H1 (cell line): ENCODE data around the gene PCDHA13. TPM values are rescaled to one million over a fixed set of nuclear protein-coding genes. Genes with fewer than 3 reads are reported as not detected.

Source experiments
- CTCF ChIA-PET: fragments of 300-600 bp; sonication (Branson Sonifier 250); formaldehyde crosslinking; loops from one replicate; lab custom pipeline; 2021; ENCODE audit not compliant: partially characterized antibody; lab: Charles Lee
- POLR2A ChIA-PET: fragments of 300-600 bp; sonication (Branson Sonifier 250); formaldehyde crosslinking; loops from one replicate; lab custom pipeline; 2021; ENCODE audit warnings: inconsistent platforms; ENCODE audit not compliant: partially characterized antibody; lab: Charles Lee
- DNase-seq, 2 experiments: peaks; one replicate each; pipeline versions ENCODE4 v3.0.0 to v3.0.0-alpha.2; 2010 to 2022; ENCODE audit warnings: low spot score in 2 of 2, low read depth in 1 of 2, mixed read lengths in 1 of 2
- FAIRE-seq: peaks from 2 replicates; lab custom pipeline; 2011; peaks lifted over from hg19 to GRCh38; lab: Jason Lieb, UNC
- H2AFZ ChIP-seq: 2 replicates; pipeline ENCODE4 v1.8.1; 2012; ENCODE audit warnings: low read length, inconsistent platforms
- H2AK5ac ChIP-seq: 2 replicates; pipeline ENCODE4 v1.6.1; 2013; ENCODE audit warnings: low read depth, low read length
- H2BK120ac ChIP-seq: replicated peaks from 2 replicates; pipeline ENCODE3; 2013; ENCODE audit warnings: low read depth, low read length, inconsistent platforms
- H2BK12ac ChIP-seq: 2 replicates; pipeline ENCODE4 v1.6.1; 2013; ENCODE audit warnings: low read depth, low read length
- H2BK15ac ChIP-seq: 2 replicates; pipeline ENCODE4 v1.6.1; 2013; ENCODE audit warnings: low read length
- H2BK20ac ChIP-seq: 2 replicates; pipeline ENCODE4 v1.6.1; 2013; ENCODE audit warnings: low read length
- H2BK5ac ChIP-seq: 2 replicates; pipeline ENCODE4 v1.6.1; 2013; ENCODE audit warnings: low read depth, low read length
- H3K14ac ChIP-seq: 2 replicates; pipeline ENCODE4 v1.6.1; 2013; ENCODE audit warnings: inconsistent platforms; ENCODE audit not compliant: insufficient read length
- H3K18ac ChIP-seq: 2 replicates; pipeline ENCODE4 v1.6.1; 2013; ENCODE audit warnings: low read length; ENCODE audit errors: extremely low read depth
- H3K23ac ChIP-seq: 2 replicates; pipeline ENCODE4 v1.6.1; 2013; ENCODE audit warnings: inconsistent platforms; ENCODE audit not compliant: insufficient read length
- H3K23me2 ChIP-seq: 2 replicates; pipeline ENCODE4 v1.6.1; 2013; ENCODE audit warnings: low read depth, low read length
- H3K27ac ChIP-seq: 2 replicates; pipeline ENCODE4 v1.6.1; 2011; ENCODE audit warnings: low read depth, low read length, inconsistent platforms
- H3K27me3 ChIP-seq, 4 experiments: replicated peaks in 1 of 4; 1 replicate in 1 of 4; 2 replicates in 3 of 4; pipeline versions ENCODE4 v1.6.1 to v1.8.1; 2011 to 2013; ENCODE audit warnings: low read length in 3 of 4, mild to moderate bottlenecking in 3 of 4, inconsistent platforms in 2 of 4, mixed read lengths in 2 of 4, moderate library complexity in 1 of 4; ENCODE audit not compliant: control insufficient read depth in 3 of 4, insufficient read depth in 3 of 4; ENCODE audit errors: extremely low read depth in 1 of 4
- H3K36me3 ChIP-seq, 4 experiments: 2 replicates each; pipeline versions ENCODE4 v1.6.1 to v1.8.1; 2011 to 2013; ENCODE audit warnings: mild to moderate bottlenecking in 4 of 4, low read length in 3 of 4, moderate library complexity in 2 of 4, control low read depth in 1 of 4, inconsistent platforms in 1 of 4; ENCODE audit not compliant: insufficient read depth in 4 of 4, control insufficient read depth in 2 of 4
- H3K4ac ChIP-seq: replicated peaks from 2 replicates; pipeline ENCODE3; 2013; ENCODE audit warnings: low read length, low read depth, mixed read lengths, inconsistent platforms; ENCODE audit not compliant: insufficient read length
- H3K4me1 ChIP-seq, 4 experiments: replicated peaks in 1 of 4; 1 replicate in 1 of 4; 2 replicates in 3 of 4; pipeline versions ENCODE4 v1.6.1 to v1.8.1; 2011 to 2013; ENCODE audit warnings: low read length in 3 of 4, inconsistent platforms in 2 of 4, mixed read lengths in 1 of 4; ENCODE audit not compliant: insufficient read depth in 4 of 4, control insufficient read depth in 3 of 4
- H3K4me2 ChIP-seq, 2 experiments: 2 replicates each; pipeline versions ENCODE4 v1.6.1 to v1.8.1; 2011 to 2013; ENCODE audit warnings: low read depth in 2 of 2, low read length in 2 of 2, control low read depth in 1 of 2, inconsistent platforms in 1 of 2, mild to moderate bottlenecking in 1 of 2; ENCODE audit not compliant: insufficient read depth in 1 of 2
- H3K4me3 ChIP-seq, 4 experiments: fragments of 200-600, 300-600 bp in 1 of 4; sonication (generic), shearing (Covaris generic), sonication (Bioruptor Twin) in 1 of 4; 2 replicates each; pipeline versions ENCODE4 v1.5.1 to v1.8.1; 2011 to 2016; ENCODE audit warnings: low read length in 4 of 4, low read depth in 3 of 4, control low read depth in 2 of 4, inconsistent platforms in 2 of 4, mild to moderate bottlenecking in 2 of 4, mixed read lengths in 1 of 4, moderate library complexity in 1 of 4; ENCODE audit not compliant: insufficient read depth in 2 of 4; ENCODE audit errors: extremely low read depth in 1 of 4
- H3K56ac ChIP-seq: replicated peaks from 2 replicates; pipeline ENCODE3; 2013; ENCODE audit warnings: low read depth, mild to moderate bottlenecking, mixed read lengths, low read length, inconsistent platforms; ENCODE audit not compliant: insufficient read length
- H3K79me1 ChIP-seq: 2 replicates; pipeline ENCODE4 v1.6.1; 2013; ENCODE audit warnings: low read depth, low read length, control low read depth
- H3K79me2 ChIP-seq, 2 experiments: 2 replicates each; pipeline versions ENCODE4 v1.6.1 to v1.8.1; 2012 to 2013; ENCODE audit warnings: low read length in 2 of 2, mild to moderate bottlenecking in 2 of 2, inconsistent platforms in 1 of 2; ENCODE audit not compliant: insufficient read depth in 2 of 2, control insufficient read depth in 1 of 2
- H3K9ac ChIP-seq, 4 experiments: replicated peaks in 1 of 4; 1 replicate in 1 of 4; 2 replicates in 3 of 4; pipeline versions ENCODE4 v1.6.1 to v1.8.1; 2011 to 2013; ENCODE audit warnings: low read depth in 3 of 4, low read length in 3 of 4, control low read depth in 2 of 4, mild to moderate bottlenecking in 2 of 4, moderate library complexity in 2 of 4, inconsistent platforms in 1 of 4; ENCODE audit errors: extremely low read depth in 1 of 4
- H3K9me3 ChIP-seq, 2 experiments: 2 replicates each; pipeline versions ENCODE4 v1.6.1 to v1.8.1; 2012 to 2013; ENCODE audit warnings: mild to moderate bottlenecking in 2 of 2, moderate library complexity in 2 of 2, control low read depth in 1 of 2, inconsistent platforms in 1 of 2, low read depth in 1 of 2, low read length in 1 of 2, mixed read lengths in 1 of 2; ENCODE audit not compliant: insufficient read depth in 2 of 2
- H4K20me1 ChIP-seq, 2 experiments: replicated peaks in 1 of 2; 2 replicates each; pipeline versions ENCODE3 to v1.8.1; 2011 to 2013; ENCODE audit warnings: inconsistent platforms in 2 of 2, low read length in 2 of 2, mild to moderate bottlenecking in 1 of 2; ENCODE audit not compliant: insufficient read depth in 2 of 2, control insufficient read depth in 1 of 2
- H4K5ac ChIP-seq: 2 replicates; pipeline ENCODE4 v1.6.1; 2013; ENCODE audit warnings: low read length, low read depth, mixed read lengths, inconsistent platforms; ENCODE audit not compliant: insufficient read length
- H4K8ac ChIP-seq: 2 replicates; pipeline ENCODE4 v1.8.0; 2013; ENCODE audit warnings: mild to moderate bottlenecking, moderate library complexity, low read length, inconsistent platforms; ENCODE audit not compliant: insufficient read depth; ENCODE audit errors: extremely low read depth
- H4K91ac ChIP-seq: replicated peaks from 2 replicates; pipeline ENCODE3; 2013; ENCODE audit warnings: low read length, mixed read lengths, inconsistent platforms; ENCODE audit not compliant: insufficient read length
- BCL11A ChIP-seq, 2 experiments: IDR thresholded peaks; one replicate each; pipeline ENCODE4 v1.6.1; 2011; ENCODE audit warnings: low read depth in 2 of 2, low read length in 2 of 2, mild to moderate bottlenecking in 2 of 2
- CBX8 ChIP-seq: fragments of 300-800, 300-1000 bp; sonication (generic); IDR thresholded peaks from 2 replicates; pipeline ENCODE4 v1.7.1; 2016; ENCODE audit warnings: low read depth, low read length, borderline replicate concordance
- CEBPB ChIP-seq: IDR thresholded peaks from 2 replicates; pipeline ENCODE4 v1.6.1; 2012; ENCODE audit warnings: low read depth, low read length
- FOSL1 ChIP-seq: IDR thresholded peaks from 2 replicates; pipeline ENCODE4 v1.6.1; 2011; ENCODE audit warnings: mild to moderate bottlenecking, low read depth, low read length, moderate library complexity; ENCODE audit not compliant: insufficient read depth
- HDAC6 ChIP-seq: IDR thresholded peaks from one replicate; pipeline ENCODE4 v1.7.1; 2012; ENCODE audit warnings: low read depth, mild to moderate bottlenecking, inconsistent platforms, low read length, moderate library complexity
- JUN ChIP-seq: IDR thresholded peaks from 2 replicates; pipeline ENCODE4 v1.6.1; 2011; ENCODE audit warnings: low read depth, mild to moderate bottlenecking, improper control_type of control experiment, low read length
- POLR2A ChIP-seq, 2 experiments: IDR thresholded peaks; 1 replicate in 1 of 2; 2 replicates in 1 of 2; pipeline ENCODE4 v1.6.1; 2011; ENCODE audit warnings: low read depth in 2 of 2, low read length in 2 of 2, mild to moderate bottlenecking in 2 of 2; ENCODE audit errors: control extremely low read depth in 1 of 2
- RFX5 ChIP-seq: IDR thresholded peaks from 2 replicates; pipeline ENCODE4 v1.6.1; 2011; ENCODE audit warnings: low read depth, low read length, improper control_type of control experiment, borderline replicate concordance
- RXRA ChIP-seq: IDR thresholded peaks from 2 replicates; pipeline ENCODE4 v1.6.1; 2011; ENCODE audit warnings: low read depth, mild to moderate bottlenecking, low read length, moderate library complexity; ENCODE audit not compliant: insufficient read depth
- SIRT6 ChIP-seq: IDR thresholded peaks from one replicate; pipeline ENCODE4 v1.7.1; 2012; ENCODE audit warnings: low read length, inconsistent platforms
- SIX5 ChIP-seq: IDR thresholded peaks from 2 replicates; pipeline ENCODE4 v1.6.1; 2011; ENCODE audit warnings: mild to moderate bottlenecking, low read depth, low read length
- WGBS, 2 experiments: shearing (Covaris generic) in 1 of 2; methylation state at CpG; one replicate each; pipeline versions ENCODE4 v1.1.6 to v1.1.7; 2013 to 2015; ENCODE audit warnings: low lambda C conversion rate in 2 of 2, mixed read lengths in 2 of 2, inconsistent platforms in 1 of 2, low coverage in 1 of 2, missing lambda C conversion rate in 1 of 2; ENCODE audit not compliant: insufficient replicate concordance in 2 of 2, insufficient coverage in 1 of 2, insufficient read length in 1 of 2; ENCODE audit errors: extremely low coverage in 1 of 2, missing lambda C conversion rate in 1 of 2; 5-methylcytosine and 5-hydroxymethylcytosine counted together
- polyA plus RNA-seq, 7 experiments: library from polyadenylated mRNA; depleted of rRNA in 3 of 7; stranded (reverse) in 5 of 7; unstranded in 2 of 7; fragments of >200 nt in 5 of 7; fragments of 200-250 nt in 2 of 7; gene quantifications; 1 replicate in 5 of 7; 2 replicates in 1 of 7; 4 replicates in 1 of 7; pipeline versions ENCODE4 v1.2.1 to v1.2.3, GENCODE V29; 2011 to 2013; ENCODE audit warnings: missing spikeins in 2 of 7, mixed read lengths in 2 of 7
- total RNA-seq: library from RNA; stranded (reverse); fragmentation: NEBNext Ultra II Directional; extraction: Animal tissue kit (Norgen Biotek cat#: 25700); gene quantifications from 2 replicates; pipeline ENCODE4 v1.2.1, GENCODE V29; 2021

The PCDHA13 gene
- total and polyA plus RNA-seq, 2 of the 8 experiments (the other 6 are each of a cell fraction or from before 2014, with no cell fraction given), result 1.2 to 1.3 TPM

DNA sequence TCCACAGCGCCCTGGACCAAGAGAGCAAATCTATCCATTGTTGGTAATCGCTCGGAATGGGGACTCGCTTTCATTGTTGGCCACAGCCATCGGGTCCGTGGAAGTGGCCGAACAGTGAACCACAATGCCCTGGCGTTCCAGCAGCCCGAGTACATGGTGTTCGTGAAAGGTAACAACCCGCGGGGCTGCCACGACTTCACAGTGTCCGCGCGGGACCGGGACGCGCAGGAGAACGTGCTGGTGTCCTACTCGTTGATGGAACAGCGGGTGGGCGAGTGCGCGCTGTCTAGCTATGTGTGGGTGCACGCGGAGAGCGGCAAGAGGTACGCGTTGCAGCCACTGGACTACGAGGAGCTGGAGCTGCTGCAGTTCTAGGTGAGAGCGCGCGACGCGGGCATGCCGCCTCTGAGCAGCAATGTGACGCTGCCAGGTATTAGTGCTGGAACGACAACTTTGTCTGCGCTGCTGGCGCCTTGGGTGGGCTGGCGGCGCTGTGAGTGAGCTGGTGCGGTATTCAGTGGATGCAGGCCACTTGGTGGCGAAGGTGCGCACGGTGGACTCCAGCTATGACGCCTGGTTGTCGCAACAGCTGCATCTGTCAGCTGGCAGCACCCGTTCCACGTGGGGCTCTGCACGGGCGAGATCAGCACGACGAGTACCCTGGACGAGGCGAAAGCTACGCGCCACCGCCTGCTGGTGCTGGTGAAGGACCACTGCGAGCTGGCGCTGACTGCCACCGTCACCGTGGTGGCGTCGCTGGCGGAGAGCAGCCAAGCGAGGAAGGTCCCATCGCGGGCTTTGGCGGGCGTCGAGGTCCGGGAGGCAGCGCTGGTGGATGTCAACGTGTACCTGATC is 19.3 kb upstream of the PCDHA13 start:
- Histone ChIP-seq H2BK15ac (no peak overlapping the region), H3K23me2 (no peaks in the 10 kb centered on the region), H3K56ac (no peak overlapping the region), H2BK120ac (no peak overlapping the region), H4K20me1 (no peaks in the 10 kb centered on the region), H3K4me2 (no peak overlapping the region), H3K9me3 (peaks cover 11 to 20% of the 10 kb centered on the region in 2 experiments; a peak in 3 of 4 replicates), H3K18ac (no peak overlapping the region), H3K4me1 (no peaks in the 10 kb centered on the region), H3K14ac (no peak overlapping the region), H3K4ac (no peak overlapping the region), H4K5ac (no peak overlapping the region), H3K36me3 (peaks cover 0 to 13% (median 3%) of the 10 kb centered on the region in 4 experiments; a peak in 4 of 8 replicates), H2AFZ (no peak overlapping the region), H3K4me3 (no peak overlapping the region), H2BK20ac (no peak overlapping the region), H3K79me2 (no peaks in the 10 kb centered on the region; a peak in 1 of 4 replicates), H3K79me1 (no peaks in the 10 kb centered on the region), H4K8ac (no peak overlapping the region; the same call in 1 of the 2 replicates), H3K23ac (no peak overlapping the region), H2AK5ac (no peak overlapping the region), H2BK12ac (no peak overlapping the region), H3K27me3 (no peaks in the 10 kb centered on the region), H2BK5ac (no peak overlapping the region), H3K27ac (no peak overlapping the region), H3K9ac (no peak overlapping the region), H4K91ac (no peak overlapping the region)
- FAIRE-seq (no peak), DNase-seq (no peak)
- TF ChIP-seq RFX5 (no peak), HDAC6 (no peak), SIRT6 (no peak), POLR2A (IDR thresholded peaks at IDR 0.05; ENCODE audit: control extremely low read depth in 1 of 2, low read depth in 2 of 2, low read length in 2 of 2) (no peak), FOSL1 (no peak), BCL11A (IDR thresholded peaks at IDR 0.05; ENCODE audit: low read depth in 2 of 2, low read length in 2 of 2) (no peak), CBX8 (no peak), RXRA (no peak), JUN (no peak), CEBPB (no peak), SIX5 (no peak)
- CTCF ChIA-PET, result interaction anchor here (0.6 to 8.1 kb wide), 15 partner anchors 8 to 448 kb away, joined by 3 to 122 read pairs (median 5); partner anchors contain the start of genes PCDHA12, PCDHA13, PCDHA4 and PCDHA7
- WGBS, 2 experiments, result 97% methylated on average over 73 of the region's 76 CpGs; no CpG with 5 or more reads in 1 of the 2 experiments
- POLR2A ChIA-PET, result interaction anchor here (1.4 kb wide), 1 partner anchor 188 kb away, joined by 4 read pairs; the partner anchor contains the start of gene PCDHB1
